H9 (cell line): ENCODE measurements around the gene ABCA13. TPM values are rescaled to one million over a fixed set of nuclear protein-coding genes. Genes with fewer than 3 reads are reported as not detected.
A peak's percentile ranks its signal among the peaks of the same experiment; 100 is the strongest.

ENCODE experiments used
- DNase-seq: peaks from one replicate; pipeline ENCODE4 v3.0.0-alpha.2; 2017
- H2AFZ ChIP-seq: one replicate; pipeline ENCODE4 v1.6.1; 2013; ENCODE audit warnings: mild to moderate bottlenecking, low read length, control low read depth, moderate library complexity
- H2AK5ac ChIP-seq: 2 replicates; pipeline ENCODE4 v1.6.1; 2013; ENCODE audit warnings: low read length, control low read depth, mixed read lengths; ENCODE audit not compliant: insufficient read length
- H2BK120ac ChIP-seq: one replicate; pipeline ENCODE4 v1.6.1; 2013; ENCODE audit warnings: low read depth, mild to moderate bottlenecking, low read length, control low read depth, inconsistent platforms; ENCODE audit not compliant: poor library complexity, severe bottlenecking
- H2BK12ac ChIP-seq: 2 replicates; pipeline ENCODE4 v1.6.1; 2013; ENCODE audit warnings: low read length, control low read depth, mixed read lengths, low read depth; ENCODE audit not compliant: insufficient read length
- H2BK15ac ChIP-seq: 2 replicates; pipeline ENCODE4 v1.6.1; 2013; ENCODE audit warnings: low read depth, low read length, control low read depth
- H2BK20ac ChIP-seq: one replicate; pipeline ENCODE4 v1.6.1; 2013; ENCODE audit warnings: low read depth, mild to moderate bottlenecking, low read length, control low read depth, inconsistent platforms; ENCODE audit not compliant: poor library complexity, severe bottlenecking
- H2BK5ac ChIP-seq: 2 replicates; pipeline ENCODE4 v1.6.1; 2013; ENCODE audit warnings: low read length, control low read depth, mixed read lengths; ENCODE audit not compliant: insufficient read length
- H3K14ac ChIP-seq: 2 replicates; pipeline ENCODE4 v1.6.1; 2013; ENCODE audit warnings: low read length, control low read depth; ENCODE audit not compliant: insufficient read depth
- H3K18ac ChIP-seq: 2 replicates; pipeline ENCODE4 v1.6.1; 2013; ENCODE audit warnings: low read depth, mild to moderate bottlenecking, mixed read lengths, low read length, control low read depth; ENCODE audit not compliant: insufficient read length
- H3K23ac ChIP-seq: 2 replicates; pipeline ENCODE4 v1.6.1; 2013; ENCODE audit warnings: low read length, control low read depth, mixed read lengths, low read depth; ENCODE audit not compliant: insufficient read length
- H3K23me2 ChIP-seq: 2 replicates; pipeline ENCODE4 v1.6.1; 2013; ENCODE audit warnings: low read depth, mild to moderate bottlenecking, mixed read lengths, low read length, control low read depth; ENCODE audit not compliant: insufficient read length, poor library complexity, severe bottlenecking
- H3K27ac ChIP-seq: 2 replicates; pipeline ENCODE4 v1.5.1; 2013; ENCODE audit warnings: low read length, control low read depth, mixed read lengths, low read depth; ENCODE audit not compliant: insufficient read length
- H3K27me3 ChIP-seq: 2 replicates; pipeline ENCODE4 v1.6.1; 2013; ENCODE audit warnings: low read length, control low read depth, inconsistent platforms; ENCODE audit not compliant: insufficient read depth
- H3K4ac ChIP-seq: 2 replicates; pipeline ENCODE4 v1.6.1; 2013; ENCODE audit warnings: low read depth, mild to moderate bottlenecking, control low read depth, inconsistent platforms, low read length, moderate library complexity
- H3K4me1 ChIP-seq: 2 replicates; pipeline ENCODE4 v1.6.1; 2013; ENCODE audit warnings: low read length, control low read depth, inconsistent platforms; ENCODE audit not compliant: insufficient read depth
- H3K4me2 ChIP-seq: 2 replicates; pipeline ENCODE4 v1.6.1; 2013; ENCODE audit warnings: low read length, control low read depth, mixed read lengths; ENCODE audit not compliant: insufficient read length, insufficient read depth
- H3K56ac ChIP-seq: 2 replicates; pipeline ENCODE4 v1.6.1; 2013; ENCODE audit warnings: low read depth, mild to moderate bottlenecking, mixed read lengths, low read length, control low read depth; ENCODE audit not compliant: insufficient read length
- H3K79me1 ChIP-seq: 2 replicates; pipeline ENCODE4 v1.6.1; 2013; ENCODE audit warnings: low read depth, mild to moderate bottlenecking, moderate library complexity, low read length, control low read depth, inconsistent platforms; ENCODE audit not compliant: insufficient read depth, poor library complexity, severe bottlenecking
- H3K79me2 ChIP-seq: 2 replicates; pipeline ENCODE4 v1.6.1; 2013; ENCODE audit warnings: low read length, control low read depth, inconsistent platforms; ENCODE audit not compliant: insufficient read depth
- H3K9ac ChIP-seq: 2 replicates; pipeline ENCODE4 v1.6.1; 2013; ENCODE audit warnings: low read length, control low read depth, mixed read lengths; ENCODE audit not compliant: insufficient read length; ENCODE audit errors: extremely low read depth
- H3K9me3 ChIP-seq: one replicate; pipeline ENCODE4 v1.6.1; 2013; ENCODE audit warnings: low read depth, low read length, inconsistent platforms; ENCODE audit not compliant: control insufficient read depth
- H3T11ph ChIP-seq: one replicate; pipeline ENCODE4 v1.6.1; 2013; ENCODE audit warnings: mild to moderate bottlenecking, low read length, control low read depth, inconsistent platforms
- H4K20me1 ChIP-seq: one replicate; pipeline ENCODE4 v1.6.1; 2013; ENCODE audit not compliant: control insufficient read depth, insufficient read length, insufficient read depth
- H4K5ac ChIP-seq: 2 replicates; pipeline ENCODE4 v1.6.1; 2013; ENCODE audit warnings: low read depth, mild to moderate bottlenecking, mixed read lengths, low read length, control low read depth; ENCODE audit not compliant: insufficient read length
- H4K8ac ChIP-seq: replicated peaks from 2 replicates; pipeline ENCODE4 v1.6.1; 2013; ENCODE audit warnings: low read length, control low read depth, mixed read lengths, low read depth; ENCODE audit not compliant: insufficient read length
- H4K91ac ChIP-seq: 2 replicates; pipeline ENCODE4 v1.6.1; 2013; ENCODE audit warnings: low read depth, mild to moderate bottlenecking, moderate library complexity, mixed read lengths, low read length, control low read depth; ENCODE audit not compliant: insufficient read length
- H3K27ac Mint-ChIP-seq, 3 experiments: 2 replicates in 2 of 3; 3 replicates in 1 of 3; pipeline ENCODE4 v1.8.0; 2020 to 2021; ENCODE audit warnings: mixed read lengths in 3 of 3, mild to moderate bottlenecking in 1 of 3, moderate library complexity in 1 of 3
- H3K27me3 Mint-ChIP-seq: 2 replicates; pipeline ENCODE4 v1.8.0; 2021; ENCODE audit warnings: low read depth, mild to moderate bottlenecking, moderate library complexity, mixed read lengths
- H3K36me3 Mint-ChIP-seq, 3 experiments: 2 replicates in 2 of 3; 3 replicates in 1 of 3; pipeline ENCODE4 v1.8.0; 2020 to 2021; ENCODE audit warnings: low read depth in 3 of 3, mixed read lengths in 3 of 3; ENCODE audit not compliant: insufficient read depth in 1 of 3
- H3K4me1 Mint-ChIP-seq, 2 experiments: 2 replicates each; pipeline ENCODE4 v1.8.0; 2020; ENCODE audit warnings: mixed read lengths in 2 of 2
- H3K4me3 Mint-ChIP-seq, 2 experiments: 2 replicates in 1 of 2; 3 replicates in 1 of 2; pipeline ENCODE4 v1.8.0; 2020 to 2021; ENCODE audit warnings: mild to moderate bottlenecking in 2 of 2, mixed read lengths in 2 of 2, moderate library complexity in 1 of 2
- H3K9me3 Mint-ChIP-seq, 2 experiments: 2 replicates in 1 of 2; 3 replicates in 1 of 2; pipeline ENCODE4 v1.8.0; 2020; ENCODE audit warnings: mild to moderate bottlenecking in 2 of 2, mixed read lengths in 2 of 2, moderate library complexity in 1 of 2
- WGBS: extraction: QIAGEN DNeasy Blood & Tissue Kit; methylation state at CpG from one replicate; pipeline ENCODE4 v1.1.7; 2013; ENCODE audit warnings: missing lambda C conversion rate, low lambda C conversion rate, mixed read lengths; ENCODE audit not compliant: insufficient read length; ENCODE audit errors: extremely low coverage; 5-methylcytosine and 5-hydroxymethylcytosine counted together
- total RNA-seq: library from RNA; stranded (reverse); gene quantifications from 2 replicates; pipeline ENCODE4 v1.2.1, GENCODE V29; 2021
- TF ChIP-seq, protein P1 (sequence below): fragments of 200-600 bp; sonication (generic); conservative IDR thresholded peaks from 3 replicates; pipeline ENCODE4 v1.8.0; 2021; ENCODE audit warnings: antibody characterized with exemption, mild to moderate bottlenecking

The ABCA13 gene
- total RNA-seq, 1 experiment from 2014 or later = 0.11 TPM

DNA sequence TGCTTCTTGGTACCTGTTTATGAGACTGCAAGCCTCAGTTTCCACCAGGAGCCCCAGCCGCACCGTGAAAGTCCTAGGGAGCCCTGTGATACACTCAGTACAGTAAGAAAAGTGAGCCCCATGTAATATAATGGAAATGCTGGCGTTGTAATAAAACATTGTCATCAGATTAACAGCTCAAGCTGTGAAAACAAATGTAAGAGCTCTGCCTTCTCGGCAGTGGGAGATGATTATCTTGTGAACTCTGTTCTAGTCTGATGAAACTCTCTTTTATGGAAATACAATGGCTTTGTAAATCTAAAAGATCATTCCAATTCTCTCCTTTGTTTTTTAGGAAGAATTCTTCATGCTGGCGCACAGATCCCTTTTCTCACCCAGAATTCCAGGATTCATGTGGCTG is 299.9 kb downstream of the ABCA13 start:
- Histone ChIP-seq H3K14ac (no peak overlapping the region), H3K56ac (no peak overlapping the region), H3K27me3 (no peaks in the 10 kb centered on the region), H3T11ph (no peak overlapping the region), H2BK120ac (no peak overlapping the region), H3K79me1 (no peaks in the 10 kb centered on the region), H2BK20ac (no peak overlapping the region), H3K4me1 (no peaks in the 10 kb centered on the region), H4K8ac (no peak overlapping the region), H3K18ac (no peak overlapping the region), H2AK5ac (no peak overlapping the region), H4K91ac (no peak overlapping the region), H3K79me2 (no peaks in the 10 kb centered on the region), H2BK5ac (no peak overlapping the region), H2AFZ (no peak overlapping the region), H2BK15ac (no peak overlapping the region), H4K20me1 (no peaks in the 10 kb centered on the region), H3K23me2 (no peaks in the 10 kb centered on the region), H3K9me3 (no peaks in the 10 kb centered on the region), H3K9ac (no peak overlapping the region), H3K4ac (no peak overlapping the region), H3K27ac (no peak overlapping the region), H4K5ac (no peak overlapping the region), H3K4me2 (no peak overlapping the region), H2BK12ac (no peak overlapping the region), H3K23ac (no peak overlapping the region)
- Mint-ChIP-seq H3K27ac (peak overlapping the region in 1 of 3 experiments; percentile 42; a peak in 1 of 7 replicates), H3K4me3 (no peak overlapping the region), H3K4me1 (peaks cover 38 to 40% of the 10 kb centered on the region in 2 experiments), H3K27me3 (no peaks in the 10 kb centered on the region), H3K9me3 (no peaks in the 10 kb centered on the region; a peak in 1 of 5 replicates), H3K36me3 (0 out of 7 replicates have a peak, but pooled peaks cover 0 to 9% (median 0%) of the 10 kb centered on the region in 3 experiments)
- no CpG with 5 or more reads among the region's 5 CpGs for WGBS
- TF ChIP-seq, protein P1, sequence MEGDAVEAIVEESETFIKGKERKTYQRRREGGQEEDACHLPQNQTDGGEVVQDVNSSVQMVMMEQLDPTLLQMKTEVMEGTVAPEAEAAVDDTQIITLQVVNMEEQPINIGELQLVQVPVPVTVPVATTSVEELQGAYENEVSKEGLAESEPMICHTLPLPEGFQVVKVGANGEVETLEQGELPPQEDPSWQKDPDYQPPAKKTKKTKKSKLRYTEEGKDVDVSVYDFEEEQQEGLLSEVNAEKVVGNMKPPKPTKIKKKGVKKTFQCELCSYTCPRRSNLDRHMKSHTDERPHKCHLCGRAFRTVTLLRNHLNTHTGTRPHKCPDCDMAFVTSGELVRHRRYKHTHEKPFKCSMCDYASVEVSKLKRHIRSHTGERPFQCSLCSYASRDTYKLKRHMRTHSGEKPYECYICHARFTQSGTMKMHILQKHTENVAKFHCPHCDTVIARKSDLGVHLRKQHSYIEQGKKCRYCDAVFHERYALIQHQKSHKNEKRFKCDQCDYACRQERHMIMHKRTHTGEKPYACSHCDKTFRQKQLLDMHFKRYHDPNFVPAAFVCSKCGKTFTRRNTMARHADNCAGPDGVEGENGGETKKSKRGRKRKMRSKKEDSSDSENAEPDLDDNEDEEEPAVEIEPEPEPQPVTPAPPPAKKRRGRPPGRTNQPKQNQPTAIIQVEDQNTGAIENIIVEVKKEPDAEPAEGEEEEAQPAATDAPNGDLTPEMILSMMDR = no peak
- DNase-seq = no peak
